ENCODE measurements around the gene RBBP9.

GRCh38 chr20:18496042-18496441 lies 983 bp downstream of the RBBP9 start:
- TF ChIP-seq POLR2AphosphoS5 (IDR thresholded peaks at IDR 0.05), result no peak
- TF ChIP-seq CTCF (IDR thresholded peaks at IDR 0.05 in 8 of 11, conservative IDR thresholded peaks at IDR 0.05 in 3 of 11), result no peak
